ENCODE measurements around the gene CRYBA2.

The CRYBA2 gene

DNA sequence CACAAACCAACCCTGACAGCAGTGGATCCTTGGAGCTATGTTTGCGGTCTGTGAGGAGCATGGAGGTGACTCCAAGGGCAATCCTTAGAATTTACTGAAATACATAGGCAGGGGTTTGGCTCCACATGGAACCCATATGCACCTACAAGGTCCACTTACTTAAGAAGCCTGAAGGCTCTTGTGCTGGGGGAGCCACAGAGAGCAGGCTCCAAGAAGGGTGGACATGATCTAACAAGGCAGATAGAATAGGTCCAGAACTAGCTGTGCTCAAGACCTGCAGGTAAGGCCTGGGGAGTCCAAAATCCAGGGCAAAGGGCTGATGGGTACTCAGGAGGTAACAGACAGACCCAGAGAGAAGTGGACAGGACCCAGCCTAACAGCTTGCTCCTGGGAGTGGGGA is 34.9 kb downstream of the CRYBA2 start:
- H3K79me1 ChIP-seq (replicated peaks; ENCODE audit: low read length, poor library complexity, severe bottlenecking), result no peaks in the 10 kb centered on the region
- H3K4me1 ChIP-seq (ENCODE audit: control insufficient read depth, insufficient read depth, low read depth, low read length), result peaks cover 13% of the 10 kb centered on the region
- no peak overlapping the region for H3K27ac ChIP-seq (ENCODE audit: low read length, poor library complexity, severe bottlenecking)
- H3K23ac ChIP-seq (ENCODE audit: low read length in 2 of 2), result no peak overlapping the region
- H3K18ac ChIP-seq (ENCODE audit: low read depth in 1 of 2, low read length in 2 of 2), result no peak overlapping the region
- no peak overlapping the region for H3K4ac ChIP-seq (ENCODE audit: low read depth in 1 of 2, low read length in 2 of 2)
- no peak overlapping the region for H3K4me3 ChIP-seq (ENCODE audit: insufficient read depth in 1 of 2, low read depth in 1 of 2, low read length in 2 of 2)
- H4K91ac ChIP-seq (ENCODE audit: low read length), result no peak overlapping the region
- no peaks in the 10 kb centered on the region for H3K36me3 ChIP-seq (ENCODE audit: control insufficient read depth in 1 of 2, insufficient read depth in 2 of 2, low read depth in 1 of 2, low read length in 2 of 2)
- peaks cover 93 to 94% of the 10 kb centered on the region in 2 experiments for H3K27me3 ChIP-seq (ENCODE audit: control insufficient read depth in 1 of 2, insufficient read depth in 1 of 2, low read length in 2 of 2)
- H2BK120ac ChIP-seq (ENCODE audit: low read depth, low read length), result no peak overlapping the region
- no peak overlapping the region for H2AFZ ChIP-seq (ENCODE audit: low read depth, low read length)
- H4K8ac ChIP-seq (ENCODE audit: low read length), result no peak overlapping the region
- no peak overlapping the region for H2BK5ac ChIP-seq (ENCODE audit: low read depth, low read length, poor library complexity, severe bottlenecking)
- WGBS, result 85% methylated on average over 1 of the region's 1 CpG
- no peak overlapping the region for H2BK15ac ChIP-seq (ENCODE audit: low read depth, poor library complexity, severe bottlenecking)
- H3K14ac ChIP-seq (ENCODE audit: low read length in 2 of 2), result no peak overlapping the region
- H3K9ac ChIP-seq (ENCODE audit: low read length), result no peak overlapping the region
- H2BK12ac ChIP-seq (ENCODE audit: low read length in 2 of 2), result no peak overlapping the region
- H3K9me3 ChIP-seq (ENCODE audit: control insufficient read depth, low read length), result peaks cover 2% of the 10 kb centered on the region
- no peak overlapping the region for H3K4me2 ChIP-seq (ENCODE audit: low read length, poor library complexity, severe bottlenecking)
- DNase-seq, result no peak
- H2AK5ac ChIP-seq (ENCODE audit: low read length, severe bottlenecking), result no peak overlapping the region

DNA sequence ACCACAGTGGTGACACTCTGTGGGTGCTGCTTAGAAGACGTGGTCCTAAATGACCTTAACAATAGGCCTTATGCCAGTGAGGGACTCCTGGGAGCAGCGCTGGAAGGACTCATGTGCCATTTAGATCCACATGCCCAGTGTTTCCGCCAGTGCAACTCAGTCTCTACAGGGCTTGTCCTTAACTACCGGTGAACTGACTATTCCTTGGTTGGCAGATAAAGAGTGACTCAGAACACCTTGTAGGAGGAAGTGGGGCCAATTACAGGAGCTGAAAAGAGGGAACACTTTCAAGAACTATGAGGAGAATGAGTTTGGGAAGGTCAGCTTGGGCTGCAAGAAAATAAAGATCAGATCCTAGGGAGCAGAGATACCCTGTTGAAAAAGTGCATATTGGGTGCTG is 35.6 kb downstream of the CRYBA2 start:
- Histone ChIP-seq H3K9ac (ENCODE audit: low read length) (no peak overlapping the region), H3K27ac (ENCODE audit: low read length, poor library complexity, severe bottlenecking) (no peak overlapping the region), H2AFZ (ENCODE audit: low read depth, low read length) (no peak overlapping the region), H3K18ac (ENCODE audit: low read depth in 1 of 2, low read length in 2 of 2) (no peak overlapping the region), H3K79me1 (replicated peaks; ENCODE audit: low read length, poor library complexity, severe bottlenecking) (no peaks in the 10 kb centered on the region), H2BK120ac (ENCODE audit: low read depth, low read length) (no peak overlapping the region), H2BK12ac (ENCODE audit: low read length in 2 of 2) (no peak overlapping the region), H3K4ac (ENCODE audit: low read depth in 1 of 2, low read length in 2 of 2) (no peak overlapping the region), H2BK5ac (ENCODE audit: low read depth, low read length, poor library complexity, severe bottlenecking) (no peak overlapping the region), H3K4me2 (ENCODE audit: low read length, poor library complexity, severe bottlenecking) (no peak overlapping the region), H3K36me3 (ENCODE audit: control insufficient read depth in 1 of 2, insufficient read depth in 2 of 2, low read depth in 1 of 2, low read length in 2 of 2) (no peaks in the 10 kb centered on the region), H2AK5ac (ENCODE audit: low read length, severe bottlenecking) (no peak overlapping the region), H3K27me3 (ENCODE audit: control insufficient read depth in 1 of 2, insufficient read depth in 1 of 2, low read length in 2 of 2) (peaks cover 91 to 94% of the 10 kb centered on the region in 2 experiments), H3K4me3 (ENCODE audit: insufficient read depth in 1 of 2, low read depth in 1 of 2, low read length in 2 of 2) (no peak overlapping the region), H3K9me3 (ENCODE audit: control insufficient read depth, low read length) (peaks cover 2% of the 10 kb centered on the region), H4K91ac (ENCODE audit: low read length) (no peak overlapping the region), H3K14ac (ENCODE audit: low read length in 2 of 2) (no peak overlapping the region), H3K4me1 (ENCODE audit: control insufficient read depth, insufficient read depth, low read depth, low read length) (peaks cover 13% of the 10 kb centered on the region), H3K23ac (ENCODE audit: low read length in 2 of 2) (no peak overlapping the region), H4K8ac (ENCODE audit: low read length) (no peak overlapping the region), H2BK15ac (ENCODE audit: low read depth, poor library complexity, severe bottlenecking) (no peak overlapping the region)
- 79% methylated on average over 4 of the region's 4 CpGs for whole genome bisulfite sequencing
- no peak for DNase-seq

DNA sequence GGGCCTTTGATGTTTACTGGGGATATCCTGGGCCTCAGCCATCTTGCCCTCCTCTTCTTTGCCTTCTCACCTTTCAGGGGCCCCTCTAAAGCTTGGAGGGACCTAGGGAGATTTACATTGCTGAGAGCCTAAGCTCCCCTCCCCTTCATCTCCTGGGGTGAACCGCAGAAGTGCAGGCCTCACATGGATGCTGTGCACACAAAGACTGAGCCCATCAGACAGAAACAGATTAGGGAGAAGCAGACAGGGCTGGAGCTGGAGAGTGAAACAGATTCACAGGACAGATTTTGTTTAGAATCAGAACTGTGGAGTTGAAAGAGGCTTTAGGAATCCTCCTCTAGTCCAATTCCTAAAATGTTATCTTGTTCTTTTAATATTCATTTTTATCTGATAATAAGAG is 37.2 kb downstream of the CRYBA2 start:
- WGBS, result 83% methylated on average over 1 of the region's 1 CpG
- no peak overlapping the region for H2BK5ac ChIP-seq (ENCODE audit: low read depth, low read length, poor library complexity, severe bottlenecking)
- H3K4me1 ChIP-seq (ENCODE audit: control insufficient read depth, insufficient read depth, low read depth, low read length), result peaks cover 13% of the 10 kb centered on the region
- no peak overlapping the region for H2AK5ac ChIP-seq (ENCODE audit: low read length, severe bottlenecking)
- no peak overlapping the region for H3K4me2 ChIP-seq (ENCODE audit: low read length, poor library complexity, severe bottlenecking)
- H2BK12ac ChIP-seq (ENCODE audit: low read length in 2 of 2), result no peak overlapping the region
- no peak overlapping the region for H3K27ac ChIP-seq (ENCODE audit: low read length, poor library complexity, severe bottlenecking)
- H3K23ac ChIP-seq (ENCODE audit: low read length in 2 of 2), result no peak overlapping the region
- H3K4ac ChIP-seq (ENCODE audit: low read depth in 1 of 2, low read length in 2 of 2), result no peak overlapping the region
- H3K36me3 ChIP-seq (ENCODE audit: control insufficient read depth in 1 of 2, insufficient read depth in 2 of 2, low read depth in 1 of 2, low read length in 2 of 2), result no peaks in the 10 kb centered on the region
- H2BK120ac ChIP-seq (ENCODE audit: low read depth, low read length), result no peak overlapping the region
- H4K8ac ChIP-seq (ENCODE audit: low read length), result no peak overlapping the region
- H3K27me3 ChIP-seq (ENCODE audit: control insufficient read depth in 1 of 2, insufficient read depth in 1 of 2, low read length in 2 of 2), result peaks cover 84 to 89% of the 10 kb centered on the region in 2 experiments
- H4K91ac ChIP-seq (ENCODE audit: low read length), result no peak overlapping the region
- H3K18ac ChIP-seq (ENCODE audit: low read depth in 1 of 2, low read length in 2 of 2), result no peak overlapping the region
- no peak for DNase-seq
- H3K9me3 ChIP-seq (ENCODE audit: control insufficient read depth, low read length), result no peaks in the 10 kb centered on the region
- H3K14ac ChIP-seq (ENCODE audit: low read length in 2 of 2), result no peak overlapping the region
- H3K4me3 ChIP-seq (ENCODE audit: insufficient read depth in 1 of 2, low read depth in 1 of 2, low read length in 2 of 2), result no peak overlapping the region
- H3K79me1 ChIP-seq (replicated peaks; ENCODE audit: low read length, poor library complexity, severe bottlenecking), result no peaks in the 10 kb centered on the region
- H2AFZ ChIP-seq (ENCODE audit: low read depth, low read length), result no peak overlapping the region
- no peak overlapping the region for H3K9ac ChIP-seq (ENCODE audit: low read length)
- no peak overlapping the region for H2BK15ac ChIP-seq (ENCODE audit: low read depth, poor library complexity, severe bottlenecking)

DNA sequence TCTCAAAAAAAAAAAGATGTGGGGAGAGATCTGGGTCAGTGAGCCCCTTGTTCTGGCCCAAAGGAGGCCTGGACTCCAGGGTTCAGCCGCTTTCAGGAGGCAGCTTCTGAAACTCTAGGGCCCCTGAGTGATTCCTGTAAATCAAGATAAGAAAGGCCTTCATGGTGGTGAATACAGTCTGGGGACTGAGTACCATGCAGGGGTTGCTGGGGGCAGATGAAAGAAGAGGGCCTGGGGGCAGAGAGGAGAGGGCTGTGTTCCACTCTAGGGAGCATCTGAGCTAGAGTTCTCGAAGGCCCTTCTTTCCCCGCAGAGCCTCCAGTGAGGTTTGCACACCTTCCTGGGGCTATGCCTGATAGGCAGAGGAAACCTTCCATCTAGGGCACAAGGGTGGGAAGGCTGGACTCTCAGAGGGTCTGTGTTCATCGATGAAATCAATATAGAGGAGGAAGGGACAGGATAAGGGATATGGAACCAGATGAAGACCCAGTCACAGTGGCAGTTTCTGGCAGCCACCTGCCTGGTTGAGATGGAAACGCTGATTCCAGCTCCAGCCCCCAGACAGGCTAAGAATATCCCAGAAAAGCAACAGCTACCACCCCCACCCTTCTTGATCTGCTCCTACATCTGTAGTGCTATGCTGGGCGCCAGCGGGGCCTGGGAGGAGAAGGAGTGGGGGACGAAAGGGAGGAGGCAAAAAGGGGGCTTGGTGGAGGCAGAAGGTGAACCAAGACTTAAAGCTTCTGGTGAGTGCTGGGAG is 38.5 kb downstream of the CRYBA2 start:
- peaks cover 4% of the 10 kb centered on the region for H3K4me1 ChIP-seq (ENCODE audit: control insufficient read depth, insufficient read depth, low read depth, low read length)
- no peak overlapping the region for H3K4ac ChIP-seq (ENCODE audit: low read depth in 1 of 2, low read length in 2 of 2)
- no peak for DNase-seq
- 81% methylated on average over 7 of the region's 8 CpGs for WGBS
- H3K27me3 ChIP-seq (ENCODE audit: control insufficient read depth in 1 of 2, insufficient read depth in 1 of 2, low read length in 2 of 2), result peaks cover 86 to 89% of the 10 kb centered on the region in 2 experiments
- H2BK15ac ChIP-seq (ENCODE audit: low read depth, poor library complexity, severe bottlenecking), result no peak overlapping the region
- H2AFZ ChIP-seq (ENCODE audit: low read depth, low read length), result no peak overlapping the region
- no peak overlapping the region for H3K23ac ChIP-seq (ENCODE audit: low read length in 2 of 2)
- no peaks in the 10 kb centered on the region for H3K9me3 ChIP-seq (ENCODE audit: control insufficient read depth, low read length)
- H2BK120ac ChIP-seq (ENCODE audit: low read depth, low read length), result no peak overlapping the region
- H3K27ac ChIP-seq (ENCODE audit: low read length, poor library complexity, severe bottlenecking), result no peak overlapping the region
- H4K8ac ChIP-seq (ENCODE audit: low read length), result no peak overlapping the region
- no peak overlapping the region for H3K14ac ChIP-seq (ENCODE audit: low read length in 2 of 2)
- H2BK12ac ChIP-seq (ENCODE audit: low read length in 2 of 2), result no peak overlapping the region
- H3K18ac ChIP-seq (ENCODE audit: low read depth in 1 of 2, low read length in 2 of 2), result no peak overlapping the region
- no peak overlapping the region for H4K91ac ChIP-seq (ENCODE audit: low read length)
- no peaks in the 10 kb centered on the region for H3K36me3 ChIP-seq (ENCODE audit: control insufficient read depth in 1 of 2, insufficient read depth in 2 of 2, low read depth in 1 of 2, low read length in 2 of 2)
- H3K79me1 ChIP-seq (replicated peaks; ENCODE audit: low read length, poor library complexity, severe bottlenecking), result no peaks in the 10 kb centered on the region
- H2AK5ac ChIP-seq (ENCODE audit: low read length, severe bottlenecking), result no peak overlapping the region
- H2BK5ac ChIP-seq (ENCODE audit: low read depth, low read length, poor library complexity, severe bottlenecking), result no peak overlapping the region
- no peak overlapping the region for H3K9ac ChIP-seq (ENCODE audit: low read length)
- H3K4me3 ChIP-seq (ENCODE audit: insufficient read depth in 1 of 2, low read depth in 1 of 2, low read length in 2 of 2), result no peak overlapping the region
- no peak overlapping the region for H3K4me2 ChIP-seq (ENCODE audit: low read length, poor library complexity, severe bottlenecking)

Data from mesenchymal stem cell (in vitro differentiated cells and primary cell).